ENCODE measurements around the gene LTK.

The LTK gene

DNA sequence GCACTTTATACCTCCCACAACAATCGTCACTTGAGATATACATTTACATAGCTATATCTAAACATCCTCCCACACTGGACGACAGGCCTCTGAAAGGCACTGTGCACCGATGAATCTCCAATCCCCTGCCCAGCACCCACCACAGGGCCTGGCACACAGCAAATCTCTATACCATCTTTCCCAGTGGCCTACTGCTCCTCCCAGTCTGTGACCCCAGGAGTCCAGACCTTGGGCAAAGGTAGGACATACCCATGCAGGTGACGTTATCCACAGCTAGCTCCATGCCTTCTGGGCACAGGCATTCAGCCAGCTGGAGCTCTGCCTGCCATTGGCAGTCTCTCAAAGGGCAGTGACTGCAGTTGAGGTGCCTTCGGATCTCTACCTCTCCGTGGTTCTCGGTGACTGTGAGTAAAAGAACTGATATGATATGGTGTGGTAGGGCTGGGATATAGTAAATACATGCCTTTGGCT, 5.8 kb downstream of the LTK start:
- no peak overlapping the region for H3K4me2 ChIP-seq (ENCODE audit: low read length)
- H3K4me3 ChIP-seq (ENCODE audit: low read length): no peak overlapping the region
- no peak overlapping the region for H3K27ac ChIP-seq (ENCODE audit: low read length)
- no peak for TF ChIP-seq EZH2phosphoT487 (IDR thresholded peaks at IDR 0.05; ENCODE audit: low read depth)
- TF ChIP-seq, protein P1, sequence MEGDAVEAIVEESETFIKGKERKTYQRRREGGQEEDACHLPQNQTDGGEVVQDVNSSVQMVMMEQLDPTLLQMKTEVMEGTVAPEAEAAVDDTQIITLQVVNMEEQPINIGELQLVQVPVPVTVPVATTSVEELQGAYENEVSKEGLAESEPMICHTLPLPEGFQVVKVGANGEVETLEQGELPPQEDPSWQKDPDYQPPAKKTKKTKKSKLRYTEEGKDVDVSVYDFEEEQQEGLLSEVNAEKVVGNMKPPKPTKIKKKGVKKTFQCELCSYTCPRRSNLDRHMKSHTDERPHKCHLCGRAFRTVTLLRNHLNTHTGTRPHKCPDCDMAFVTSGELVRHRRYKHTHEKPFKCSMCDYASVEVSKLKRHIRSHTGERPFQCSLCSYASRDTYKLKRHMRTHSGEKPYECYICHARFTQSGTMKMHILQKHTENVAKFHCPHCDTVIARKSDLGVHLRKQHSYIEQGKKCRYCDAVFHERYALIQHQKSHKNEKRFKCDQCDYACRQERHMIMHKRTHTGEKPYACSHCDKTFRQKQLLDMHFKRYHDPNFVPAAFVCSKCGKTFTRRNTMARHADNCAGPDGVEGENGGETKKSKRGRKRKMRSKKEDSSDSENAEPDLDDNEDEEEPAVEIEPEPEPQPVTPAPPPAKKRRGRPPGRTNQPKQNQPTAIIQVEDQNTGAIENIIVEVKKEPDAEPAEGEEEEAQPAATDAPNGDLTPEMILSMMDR (IDR thresholded peaks at IDR 0.05; ENCODE audit: low read depth, low read length): no peak
- H3K4me1 ChIP-seq (ENCODE audit: low read length): peaks cover 2% of the 10 kb centered on the region; the same call in 1 of the 2 replicates
- H3K9ac ChIP-seq (ENCODE audit: low read length): no peak overlapping the region
- no peaks in the 10 kb centered on the region for H4K20me1 ChIP-seq (ENCODE audit: insufficient read depth, low read length)
- H3K9me3 ChIP-seq (ENCODE audit: insufficient read depth, low read length): no peaks in the 10 kb centered on the region
- no peaks in the 10 kb centered on the region for H3K79me2 ChIP-seq (ENCODE audit: low read length)
- H3K27me3 ChIP-seq (ENCODE audit: low read depth, low read length): no peaks in the 10 kb centered on the region
- no peak overlapping the region for H2AFZ ChIP-seq (ENCODE audit: low read depth, low read length)
- no peaks in the 10 kb centered on the region for H3K36me3 ChIP-seq (replicated peaks; ENCODE audit: low read depth, low read length)

DNA sequence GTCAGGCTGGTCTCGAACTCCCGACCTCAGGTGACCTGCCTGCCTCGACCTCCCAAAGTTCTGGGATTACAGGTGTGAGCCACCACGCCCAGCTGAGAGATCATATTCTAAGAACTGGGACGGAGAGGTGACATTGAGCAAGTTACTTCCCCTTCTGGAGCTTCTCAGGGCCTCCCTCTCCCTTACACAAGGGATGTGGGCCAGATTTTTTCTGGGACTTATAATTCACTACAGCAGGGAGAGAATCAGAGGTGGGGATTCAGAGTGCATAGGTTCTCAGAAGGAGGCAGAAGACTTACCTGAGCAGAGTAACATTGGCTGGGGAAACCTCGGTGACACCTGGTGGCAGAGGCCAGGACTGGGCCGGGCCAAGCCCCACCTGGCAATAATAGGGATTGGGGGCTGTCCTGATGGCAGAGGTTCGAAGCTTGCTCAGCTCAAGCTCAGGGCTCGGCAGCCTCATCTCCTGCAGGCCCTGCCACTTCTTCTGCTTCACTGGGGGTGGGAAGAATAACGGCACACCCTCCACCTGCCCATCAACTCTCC, 6.8 kb downstream of the LTK start:
- H3K9ac ChIP-seq (ENCODE audit: low read length): no peak overlapping the region
- H2AFZ ChIP-seq (ENCODE audit: low read depth, low read length): no peak overlapping the region
- TF ChIP-seq, protein P1 (IDR thresholded peaks at IDR 0.05; ENCODE audit: low read depth, low read length): no peak; the same call in 1 of the 2 replicates
- no peak for TF ChIP-seq EZH2phosphoT487 (IDR thresholded peaks at IDR 0.05; ENCODE audit: low read depth)
- no peak overlapping the region for H3K27ac ChIP-seq (ENCODE audit: low read length)
- no peaks in the 10 kb centered on the region for H3K27me3 ChIP-seq (ENCODE audit: low read depth, low read length)
- no peak overlapping the region for H3K4me3 ChIP-seq (ENCODE audit: low read length)
- no peaks in the 10 kb centered on the region for H4K20me1 ChIP-seq (ENCODE audit: insufficient read depth, low read length)
- H3K4me1 ChIP-seq (ENCODE audit: low read length): peaks cover 2% of the 10 kb centered on the region; the same call in 1 of the 2 replicates
- H3K36me3 ChIP-seq (replicated peaks; ENCODE audit: low read depth, low read length): no peaks in the 10 kb centered on the region
- H3K4me2 ChIP-seq (ENCODE audit: low read length): no peak overlapping the region
- no peaks in the 10 kb centered on the region for H3K79me2 ChIP-seq (ENCODE audit: low read length)
- H3K9me3 ChIP-seq (ENCODE audit: insufficient read depth, low read length): no peaks in the 10 kb centered on the region

DNA sequence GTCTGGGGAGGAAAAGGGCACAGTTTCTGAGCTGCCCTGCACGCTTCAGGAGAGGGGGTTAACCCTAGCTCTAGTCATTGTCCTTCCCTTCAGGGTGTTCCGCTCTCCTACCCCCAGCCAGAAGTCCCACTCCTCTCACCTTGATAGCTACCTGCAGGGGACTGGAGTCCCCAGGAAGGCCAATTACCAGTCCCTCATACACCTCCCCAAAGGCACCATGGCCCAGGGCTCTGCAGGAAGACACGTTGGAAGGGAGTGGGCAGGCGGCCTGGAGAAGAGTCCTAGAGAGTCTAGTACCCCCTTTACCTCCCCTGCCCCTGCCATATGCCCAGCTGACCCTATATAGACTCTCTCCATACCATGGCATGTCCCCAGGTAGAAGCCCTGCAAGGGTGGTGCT, 7.9 kb downstream of the LTK start:
- no peaks in the 10 kb centered on the region for H4K20me1 ChIP-seq (ENCODE audit: insufficient read depth, low read length)
- peaks cover 2% of the 10 kb centered on the region; the same call in 1 of the 2 replicates for H3K4me1 ChIP-seq (ENCODE audit: low read length)
- no peak overlapping the region for H3K9ac ChIP-seq (ENCODE audit: low read length)
- H3K4me3 ChIP-seq (ENCODE audit: low read length): no peak overlapping the region
- H3K4me2 ChIP-seq (ENCODE audit: low read length): no peak overlapping the region
- H2AFZ ChIP-seq (ENCODE audit: low read depth, low read length): no peak overlapping the region
- TF ChIP-seq, protein P1 (IDR thresholded peaks at IDR 0.05; ENCODE audit: low read depth, low read length): no peak
- TF ChIP-seq EZH2phosphoT487 (IDR thresholded peaks at IDR 0.05; ENCODE audit: low read depth): no peak
- no peaks in the 10 kb centered on the region for H3K79me2 ChIP-seq (ENCODE audit: low read length)
- H3K27me3 ChIP-seq (ENCODE audit: low read depth, low read length): no peaks in the 10 kb centered on the region
- no peak overlapping the region for H3K27ac ChIP-seq (ENCODE audit: low read length)
- H3K36me3 ChIP-seq (replicated peaks; ENCODE audit: low read depth, low read length): no peaks in the 10 kb centered on the region
- no peaks in the 10 kb centered on the region for H3K9me3 ChIP-seq (ENCODE audit: insufficient read depth, low read length)

DNA sequence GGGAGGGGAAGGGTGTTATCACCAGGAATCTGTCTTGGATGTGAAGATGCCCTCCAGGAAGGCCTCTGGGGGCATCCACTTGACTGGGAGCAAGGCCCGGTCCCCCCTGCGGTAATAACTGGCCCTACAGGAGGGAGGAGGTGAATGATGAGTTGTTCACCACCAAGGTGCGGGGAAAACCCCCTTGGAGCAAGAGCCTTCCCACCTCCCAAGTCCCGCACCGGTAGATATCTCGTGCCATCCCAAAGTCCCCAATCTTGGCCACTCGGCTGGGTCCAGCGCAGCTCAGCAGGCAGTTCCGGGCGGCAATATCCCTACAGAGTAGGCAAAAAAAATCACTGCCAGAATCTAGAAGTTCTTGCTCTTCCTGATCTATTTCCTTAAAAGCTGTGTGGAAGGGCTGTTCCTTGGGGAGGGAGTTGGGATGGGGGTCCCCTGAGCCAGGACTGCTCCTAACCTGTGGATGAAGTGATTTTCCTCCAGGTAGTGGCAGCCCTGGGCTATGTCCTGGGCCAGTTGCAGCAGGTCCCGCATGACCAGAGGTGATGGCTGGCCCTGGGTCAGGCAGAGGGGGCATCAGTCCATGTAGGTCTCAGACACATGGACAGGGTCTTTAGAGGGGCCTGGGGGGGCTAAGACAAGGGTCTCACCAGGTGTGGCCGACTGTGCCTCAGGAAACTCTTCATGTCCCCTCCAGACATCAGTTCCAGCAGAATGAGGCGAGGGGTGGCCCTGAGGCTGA, 8.7 kb downstream of the LTK start:
- no peak overlapping the region for H3K4me3 ChIP-seq (ENCODE audit: low read length)
- H3K9me3 ChIP-seq (ENCODE audit: insufficient read depth, low read length): no peaks in the 10 kb centered on the region
- H3K27me3 ChIP-seq (ENCODE audit: low read depth, low read length): no peaks in the 10 kb centered on the region
- TF ChIP-seq EZH2phosphoT487 (IDR thresholded peaks at IDR 0.05; ENCODE audit: low read depth): no peak
- TF ChIP-seq, protein P1 (IDR thresholded peaks at IDR 0.05; ENCODE audit: low read depth, low read length): no peak
- no peaks in the 10 kb centered on the region for H4K20me1 ChIP-seq (ENCODE audit: insufficient read depth, low read length)
- no peaks in the 10 kb centered on the region for H3K36me3 ChIP-seq (replicated peaks; ENCODE audit: low read depth, low read length)
- H3K4me2 ChIP-seq (ENCODE audit: low read length): no peak overlapping the region
- H2AFZ ChIP-seq (ENCODE audit: low read depth, low read length): no peak overlapping the region
- H3K9ac ChIP-seq (ENCODE audit: low read length): no peak overlapping the region
- H3K79me2 ChIP-seq (ENCODE audit: low read length): no peaks in the 10 kb centered on the region
- no peak overlapping the region for H3K27ac ChIP-seq (ENCODE audit: low read length)
- H3K4me1 ChIP-seq (ENCODE audit: low read length): peaks cover 2% of the 10 kb centered on the region; the same call in 1 of the 2 replicates
